Activated naive CD4-positive, alpha-beta T cell treated with anti-CD3 and anti-CD28 coated beads, Interleukin-2, amount 10 ng/mL, durations not matched to agents 7 days and 5 days (primary cell): ENCODE results near the gene CD300A.
"Not testable (repeated sequence)": the region's sequence is repeated elsewhere in the genome, so short reads cannot be mapped to it uniquely, and the experiment has no call there.

ENCODE experiments used
- CTCF ChIA-PET: fragments of 350-600 bp; sonication (Branson Sonifier 250); formaldehyde crosslinking; loops from one replicate; lab custom pipeline; 2021; ENCODE audit warnings: antibody characterized with exemption; lab: Charles Lee
- DNase-seq: peaks from one replicate; pipeline ENCODE4 v3.0.0-alpha.2; 2020
- H3K27ac Mint-ChIP-seq: one replicate; pipeline ENCODE4 v1.8.0; 2021; ENCODE audit warnings: mild to moderate bottlenecking, moderate library complexity, mixed read lengths
- H3K27me3 Mint-ChIP-seq: one replicate; pipeline ENCODE4 v1.8.0; 2021; ENCODE audit warnings: mild to moderate bottlenecking, mixed read lengths
- H3K36me3 Mint-ChIP-seq: one replicate; pipeline ENCODE4 v1.8.0; 2021; ENCODE audit warnings: mixed read lengths
- H3K4me1 Mint-ChIP-seq: one replicate; pipeline ENCODE4 v1.8.0; 2021; ENCODE audit warnings: mixed read lengths
- H3K4me3 Mint-ChIP-seq: one replicate; pipeline ENCODE4 v1.8.0; 2021; ENCODE audit warnings: mild to moderate bottlenecking, moderate library complexity, mixed read lengths
- H3K9me3 Mint-ChIP-seq: one replicate; pipeline ENCODE4 v1.8.0; 2021; ENCODE audit warnings: mixed read lengths

The CD300A gene

GRCh38 chr17:74490716-74491115 lies 24.3 kb downstream of the CD300A start:
- H3K4me1 Mint-ChIP-seq, result peaks cover 8% of the 10 kb centered on the region
- H3K4me3 Mint-ChIP-seq, result no peak overlapping the region
- no peak for DNase-seq
- CTCF ChIA-PET, result interaction anchor here (1.1 to 5.1 kb wide), 3 partner anchors 34 to 123 kb away, joined by 3 to 55 read pairs (median 5); partner anchors contain the start of gene GPR142
- H3K36me3 Mint-ChIP-seq, result peaks cover 12% of the 10 kb centered on the region
- H3K27me3 Mint-ChIP-seq, result peaks cover 54% of the 10 kb centered on the region
- peaks cover 3% of the 10 kb centered on the region for H3K9me3 Mint-ChIP-seq
- H3K27ac Mint-ChIP-seq, result no peak overlapping the region

- Mint-ChIP-seq H3K4me3 (no peak overlapping the region), H3K27me3 (peaks cover 56% of the 10 kb centered on the region), H3K36me3 (peaks cover 12% of the 10 kb centered on the region), H3K27ac (no peak overlapping the region), H3K4me1 (peaks cover 8% of the 10 kb centered on the region), H3K9me3 (peaks cover 3% of the 10 kb centered on the region)
- DNase-seq, result no peak
- CTCF ChIA-PET, result interaction anchor here (0.8 to 5.1 kb wide), 4 partner anchors 32 to 123 kb away, joined by 3 to 55 read pairs (median 14); no protein-coding TSS in a partner anchor
These were observed 25.2 kb downstream of the CD300A start for GRCh38 chr17:74491626-74492025.

DNA sequence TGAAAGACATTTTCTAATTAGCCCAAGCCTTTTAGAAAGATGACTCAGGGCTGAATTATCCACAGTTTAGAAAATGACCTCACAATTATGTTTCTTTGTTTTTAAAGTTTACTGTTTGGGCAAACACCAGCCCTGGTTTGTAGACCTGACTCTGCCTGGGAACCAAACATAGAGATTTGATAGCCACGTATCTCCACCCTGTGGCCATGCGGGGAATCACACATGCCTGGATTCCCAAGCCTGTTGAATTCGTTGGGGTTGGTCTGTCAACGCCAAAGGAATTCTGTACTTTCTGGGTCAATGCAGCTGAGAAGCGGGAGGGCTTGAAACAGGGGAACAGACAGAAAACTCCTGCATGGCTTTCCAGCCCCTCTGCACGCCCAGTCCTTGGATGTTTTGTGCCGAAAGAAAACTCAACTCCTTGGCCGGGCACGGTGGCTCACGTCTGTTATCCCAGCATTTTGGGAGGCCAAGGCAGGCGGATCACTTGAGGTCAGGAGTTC lies 26.9 kb downstream of the CD300A start:
- Mint-ChIP-seq H3K9me3 (peaks cover 3% of the 10 kb centered on the region), H3K27ac (no peak overlapping the region), H3K36me3 (peaks cover 5% of the 10 kb centered on the region), H3K27me3 (peaks cover 52% of the 10 kb centered on the region), H3K4me3 (no peak overlapping the region), H3K4me1 (peaks cover 8% of the 10 kb centered on the region)
- DNase-seq, result peak; percentile 80
- CTCF ChIA-PET, result interaction anchor here (0.9 to 5.1 kb wide), 7 partner anchors 9 to 126 kb away, joined by 3 to 55 read pairs (median 6); partner anchors contain the start of gene GPR142

DNA sequence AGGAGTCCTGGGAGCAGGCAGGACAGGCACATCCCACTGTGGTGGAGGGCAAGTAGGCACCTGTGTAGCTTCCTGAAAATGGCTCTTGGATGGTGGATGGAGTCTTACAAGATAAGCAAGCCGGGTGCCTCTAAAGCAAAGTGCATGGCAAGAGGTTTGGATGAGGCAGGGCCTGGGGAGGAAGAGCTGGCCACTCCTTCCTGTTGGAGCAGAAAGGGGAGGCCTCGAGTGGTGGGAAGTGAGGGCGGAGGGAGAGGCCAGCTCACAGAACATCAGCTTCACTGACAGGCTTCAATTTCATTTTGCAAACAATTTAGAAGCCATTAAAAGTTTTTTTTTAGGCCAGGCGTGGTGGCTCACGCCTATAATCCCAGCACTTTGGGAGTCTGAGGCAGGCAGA lies 31.0 kb downstream of the CD300A start:
- Mint-ChIP-seq H3K27ac (no peak overlapping the region), H3K4me1 (peaks cover 5% of the 10 kb centered on the region), H3K27me3 (peaks cover 36% of the 10 kb centered on the region), H3K36me3 (no peaks in the 10 kb centered on the region), H3K9me3 (no peaks in the 10 kb centered on the region), H3K4me3 (no peak overlapping the region)
- CTCF ChIA-PET, result interaction anchor here (1.4 kb wide), 1 partner anchor 119 kb away, joined by 3 read pairs; no protein-coding TSS in a partner anchor
- no peak for DNase-seq

GRCh38 chr17:74499992-74500391 lies 33.6 kb downstream of the CD300A start:
- Mint-ChIP-seq H3K27me3 (peaks cover 23% of the 10 kb centered on the region), H3K27ac (no peak overlapping the region), H3K36me3 (no peaks in the 10 kb centered on the region), H3K4me3 (no peak overlapping the region), H3K9me3 (no peaks in the 10 kb centered on the region), H3K4me1 (no peaks in the 10 kb centered on the region)
- DNase-seq, result no peak
- CTCF ChIA-PET, result interaction anchor here (0.7 to 1.1 kb wide), 3 partner anchors 62 to 237 kb away, joined by 3 read pairs; no protein-coding TSS in a partner anchor

- H3K4me1 Mint-ChIP-seq, result no peaks in the 10 kb centered on the region
- peaks cover 14% of the 10 kb centered on the region for H3K27me3 Mint-ChIP-seq
- CTCF ChIA-PET, result interaction anchor here (0.9 to 1.6 kb wide), 2 partner anchors 9 to 124 kb away, joined by 5 read pairs; no protein-coding TSS in a partner anchor
- H3K27ac Mint-ChIP-seq, result no peak overlapping the region
- H3K9me3 Mint-ChIP-seq, result no peaks in the 10 kb centered on the region
- H3K36me3 Mint-ChIP-seq, result no peaks in the 10 kb centered on the region
- no peak overlapping the region for H3K4me3 Mint-ChIP-seq
- DNase-seq, result no peak
These were observed 36.4 kb downstream of the CD300A start for GRCh38 chr17:74502861-74503260.

DNA sequence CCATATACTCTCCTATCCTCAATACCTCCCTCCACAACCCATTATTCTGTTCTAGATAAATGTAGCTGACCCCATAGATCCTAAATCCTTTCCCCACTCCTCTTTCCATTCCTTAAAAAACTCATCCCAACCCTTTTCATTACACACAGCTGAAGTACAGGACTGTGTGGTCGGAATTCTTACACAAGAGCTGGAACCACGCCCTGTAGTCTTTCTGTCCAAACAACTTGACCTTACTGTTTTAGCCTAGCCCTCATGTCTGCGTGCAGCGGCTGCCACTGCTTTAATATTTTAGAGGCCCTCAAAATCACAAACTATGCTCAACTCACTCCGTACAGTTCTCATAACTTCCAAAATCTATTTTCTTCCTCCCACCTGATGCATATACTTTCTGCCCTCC lies 37.5 kb downstream of the CD300A start:
- H3K4me1 Mint-ChIP-seq, CTCF ChIA-PET, H3K27ac Mint-ChIP-seq, DNase-seq, H3K4me3 Mint-ChIP-seq, H3K36me3 Mint-ChIP-seq, H3K9me3 Mint-ChIP-seq: not testable (repeated sequence)
- H3K27me3 Mint-ChIP-seq, result peaks cover 17% of the 10 kb centered on the region

- H3K27ac Mint-ChIP-seq, result no peak overlapping the region
- H3K4me1 Mint-ChIP-seq, result no peaks in the 10 kb centered on the region
- no peak overlapping the region for H3K4me3 Mint-ChIP-seq
- no peaks in the 10 kb centered on the region for H3K9me3 Mint-ChIP-seq
- no peak for DNase-seq
- peaks cover 41% of the 10 kb centered on the region for H3K27me3 Mint-ChIP-seq
- no peaks in the 10 kb centered on the region for H3K36me3 Mint-ChIP-seq
- CTCF ChIA-PET, result no interaction called here
These were observed 41.7 kb downstream of the CD300A start for GRCh38 chr17:74508156-74508555.

GRCh38 chr17:74512036-74512435 lies 45.6 kb downstream of the CD300A start:
- H3K27ac Mint-ChIP-seq, result no peak overlapping the region
- CTCF ChIA-PET, result interaction anchor here (0.6 to 1.5 kb wide), 3 partner anchors 20 to 67 kb away, joined by 3 read pairs; no protein-coding TSS in a partner anchor
- H3K4me1 Mint-ChIP-seq, result peaks cover 6% of the 10 kb centered on the region
- peaks cover 15% of the 10 kb centered on the region for H3K9me3 Mint-ChIP-seq
- no peak overlapping the region for H3K4me3 Mint-ChIP-seq
- no peak for DNase-seq
- H3K27me3 Mint-ChIP-seq, result peaks cover 67% of the 10 kb centered on the region
- H3K36me3 Mint-ChIP-seq, result peaks cover 10% of the 10 kb centered on the region

DNA sequence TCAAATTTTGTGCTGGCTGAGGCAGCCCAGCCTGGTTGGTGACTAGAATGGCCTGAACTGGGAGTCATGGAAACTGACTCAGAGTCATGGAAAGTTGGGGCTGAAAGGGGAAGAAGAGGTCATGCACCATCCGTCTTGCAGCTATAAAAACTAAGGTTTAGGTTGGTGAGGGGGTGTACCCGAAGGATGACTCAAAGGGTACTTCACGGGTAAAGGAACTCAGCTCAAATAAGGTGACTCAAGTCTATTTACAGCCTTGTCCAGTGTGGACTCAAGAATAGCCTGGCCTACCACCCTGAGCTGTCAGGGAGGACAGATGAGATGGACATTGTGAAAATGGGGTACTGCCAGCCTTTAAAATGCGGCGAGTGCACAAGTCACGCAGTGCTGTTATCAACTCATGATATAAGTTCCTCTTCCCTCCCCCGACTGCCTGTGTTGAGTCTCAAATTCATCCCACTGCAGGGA lies 46.2 kb downstream of the CD300A start:
- DNase-seq, result no peak
- CTCF ChIA-PET, result interaction anchor here (0.8 to 1.5 kb wide), 2 partner anchors 19 to 54 kb away, joined by 3 read pairs; no protein-coding TSS in a partner anchor
- Mint-ChIP-seq H3K36me3 (peaks cover 10% of the 10 kb centered on the region), H3K9me3 (peaks cover 15% of the 10 kb centered on the region), H3K4me3 (no peak overlapping the region), H3K27me3 (peaks cover 68% of the 10 kb centered on the region), H3K4me1 (peaks cover 6% of the 10 kb centered on the region), H3K27ac (no peak overlapping the region)

GRCh38 chr17:74513987-74514631 lies 47.7 kb downstream of the CD300A start:
- DNase-seq, result peak; percentile 65

DNA sequence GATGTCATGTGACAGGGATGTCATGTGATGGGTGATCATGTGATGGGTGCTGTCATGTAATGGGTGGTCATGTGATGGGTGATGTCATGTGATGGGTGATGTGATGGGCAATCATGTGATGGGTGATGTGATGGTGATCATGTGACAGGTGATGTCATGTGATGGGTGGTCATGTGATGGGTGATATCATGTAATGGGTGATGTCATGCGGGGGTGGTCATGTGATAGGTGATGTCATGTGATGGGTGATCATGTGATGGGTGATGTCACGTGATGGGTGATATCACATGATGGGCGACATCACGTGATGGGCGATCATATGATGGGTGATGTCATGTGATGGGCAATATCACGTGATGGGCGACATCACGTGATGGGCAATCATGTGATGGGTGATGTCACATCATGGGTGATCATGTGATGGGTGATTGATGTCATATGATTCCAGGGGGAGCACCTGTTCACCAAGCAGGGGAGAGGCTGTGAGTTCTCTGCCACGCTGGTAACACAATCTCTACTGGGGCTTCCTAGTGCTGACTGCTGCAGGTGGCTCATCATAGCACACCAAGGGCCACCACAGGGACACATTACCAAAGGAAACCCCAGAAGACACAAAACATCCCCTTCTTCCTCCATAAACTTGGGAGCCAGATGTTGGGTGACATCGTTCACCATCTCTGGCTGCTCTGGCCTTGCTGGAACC lies 48.3 kb downstream of the CD300A start:
- CTCF ChIA-PET, result no interaction called here
- DNase-seq, result peak; percentile 66
- H3K27me3 Mint-ChIP-seq, result peaks cover 66% of the 10 kb centered on the region
- peaks cover 6% of the 10 kb centered on the region for H3K4me1 Mint-ChIP-seq
- H3K36me3 Mint-ChIP-seq, result peaks cover 10% of the 10 kb centered on the region
- peak overlapping the region; percentile 91 for H3K27ac Mint-ChIP-seq
- H3K4me3 Mint-ChIP-seq, result peak overlapping the region; percentile 67
- peaks cover 23% of the 10 kb centered on the region for H3K9me3 Mint-ChIP-seq

More at GRCh38 chr17:74513987-74514631, 47.7 kb downstream of the CD300A start:
- Mint-ChIP-seq H3K36me3 (peaks cover 10% of the 10 kb centered on the region), H3K4me1 (peaks cover 6% of the 10 kb centered on the region), H3K27me3 (peaks cover 63% of the 10 kb centered on the region), H3K4me3 (peak overlapping the region; percentile 67), H3K27ac (peak overlapping the region; percentile 91), H3K9me3 (peaks cover 23% of the 10 kb centered on the region)
- CTCF ChIA-PET, result no interaction called here

GRCh38 chr17:74515941-74516340 lies 49.5 kb downstream of the CD300A start:
- DNase-seq, result no peak
- H3K9me3 Mint-ChIP-seq, result peaks cover 23% of the 10 kb centered on the region
- H3K4me3 Mint-ChIP-seq, result no peak overlapping the region
- no peak overlapping the region for H3K27ac Mint-ChIP-seq
- H3K27me3 Mint-ChIP-seq, result peaks cover 64% of the 10 kb centered on the region
- peaks cover 10% of the 10 kb centered on the region for H3K36me3 Mint-ChIP-seq
- H3K4me1 Mint-ChIP-seq, result peaks cover 9% of the 10 kb centered on the region
- CTCF ChIA-PET, result interaction anchor here (0.6 to 0.9 kb wide), 3 partner anchors 59 to 313 kb away, joined by 3 to 4 read pairs (median 3); no protein-coding TSS in a partner anchor
